T-helper 2 cell treated with Interferon-gamma antibody and Interleukin-4, amounts not matched to agents 5 μg/mL and 100 μg/mL, for 36 hours (primary cell): Measurements from ENCODE around the gene CCDC138.

Experiments used
- DNase-seq: peaks from one replicate; pipeline ENCODE4 v3.0.0; 2021; ENCODE audit warnings: low spot score
- H3K27ac Mint-ChIP-seq: one replicate; pipeline ENCODE4 v1.8.0; 2021; ENCODE audit warnings: mild to moderate bottlenecking, mixed read lengths
- H3K27me3 Mint-ChIP-seq: one replicate; pipeline ENCODE4 v1.8.0; 2021; ENCODE audit warnings: low read depth, mixed read lengths
- H3K36me3 Mint-ChIP-seq: one replicate; pipeline ENCODE4 v1.8.0; 2021; ENCODE audit warnings: low read depth, mixed read lengths
- H3K4me1 Mint-ChIP-seq: one replicate; pipeline ENCODE4 v1.8.0; 2021; ENCODE audit warnings: low read depth, mixed read lengths
- H3K4me3 Mint-ChIP-seq: one replicate; pipeline ENCODE4 v1.8.0; 2022; ENCODE audit warnings: mild to moderate bottlenecking, moderate library complexity, mixed read lengths
- H3K9me3 Mint-ChIP-seq: one replicate; pipeline ENCODE4 v1.8.0; 2021; ENCODE audit warnings: mixed read lengths

Gene CCDC138

GRCh38 chr2:108894766-108895165 lies 108.2 kb downstream of the CCDC138 start:
- Mint-ChIP-seq H3K27ac (no peak overlapping the region), H3K4me1 (peaks cover 9% of the 10 kb centered on the region), H3K4me3 (no peak overlapping the region), H3K9me3 (peaks cover 19% of the 10 kb centered on the region), H3K36me3 (peaks cover 3% of the 10 kb centered on the region), H3K27me3 (no peaks in the 10 kb centered on the region)
- DNase-seq: no peak

DNA sequence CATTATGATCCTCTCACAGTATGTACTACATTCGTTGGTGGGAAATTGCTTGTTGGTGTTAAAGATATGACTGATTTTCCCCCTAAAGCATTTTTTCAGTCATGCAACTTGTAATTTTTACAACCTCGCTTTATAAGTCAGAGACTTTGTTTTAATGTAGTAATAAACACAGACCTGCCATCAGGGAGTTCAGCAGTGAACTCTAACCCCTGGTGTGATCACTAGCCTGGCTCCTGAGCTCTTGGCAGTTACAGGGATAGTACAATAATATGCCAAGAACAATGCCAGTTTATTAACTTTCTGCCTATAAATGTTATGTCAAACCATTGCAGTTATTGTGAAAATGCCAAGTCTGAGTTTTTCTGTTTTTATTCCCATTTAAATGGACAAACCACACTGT lies 108.6 kb downstream of the CCDC138 start:
- Mint-ChIP-seq H3K27me3 (no peaks in the 10 kb centered on the region), H3K36me3 (peaks cover 3% of the 10 kb centered on the region), H3K4me1 (peaks cover 9% of the 10 kb centered on the region), H3K4me3 (no peak overlapping the region), H3K9me3 (peaks cover 18% of the 10 kb centered on the region), H3K27ac (no peak overlapping the region)
- DNase-seq: no peak

DNA sequence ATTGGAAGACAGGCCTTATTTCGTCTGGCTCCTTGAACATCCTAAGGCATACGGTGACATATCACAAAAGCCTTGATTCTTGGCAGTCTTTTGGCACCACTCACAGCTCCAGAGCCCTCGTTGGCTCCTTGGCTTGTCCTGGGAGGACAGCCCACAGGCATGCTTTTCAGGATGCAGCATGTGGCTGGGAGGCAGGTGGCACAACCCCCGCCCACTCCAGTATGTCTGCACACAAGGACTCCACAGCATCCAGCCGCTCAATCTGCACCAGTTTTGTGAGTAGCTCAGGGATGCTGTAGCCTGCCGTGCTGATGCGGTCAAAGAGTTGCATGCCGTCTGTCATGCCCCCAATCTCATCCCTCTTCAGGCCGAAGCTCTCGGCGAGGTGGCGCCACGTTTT lies 110.2 kb downstream of the CCDC138 start:
- DNase-seq: no peak
- no peaks in the 10 kb centered on the region for H3K27me3 Mint-ChIP-seq
- H3K9me3 Mint-ChIP-seq: peaks cover 6% of the 10 kb centered on the region
- H3K4me3 Mint-ChIP-seq: no peak overlapping the region
- no peak overlapping the region for H3K27ac Mint-ChIP-seq
- peaks cover 9% of the 10 kb centered on the region for H3K4me1 Mint-ChIP-seq
- H3K36me3 Mint-ChIP-seq: no peaks in the 10 kb centered on the region

GRCh38 chr2:108898315-108899082 lies 111.9 kb downstream of the CCDC138 start:
- no peak overlapping the region for H3K4me3 Mint-ChIP-seq
- no peak overlapping the region for H3K27ac Mint-ChIP-seq
- H3K36me3 Mint-ChIP-seq: no peaks in the 10 kb centered on the region
- DNase-seq: no peak
- no peaks in the 10 kb centered on the region for H3K27me3 Mint-ChIP-seq
- no peaks in the 10 kb centered on the region for H3K9me3 Mint-ChIP-seq
- peaks cover 9% of the 10 kb centered on the region for H3K4me1 Mint-ChIP-seq

DNA sequence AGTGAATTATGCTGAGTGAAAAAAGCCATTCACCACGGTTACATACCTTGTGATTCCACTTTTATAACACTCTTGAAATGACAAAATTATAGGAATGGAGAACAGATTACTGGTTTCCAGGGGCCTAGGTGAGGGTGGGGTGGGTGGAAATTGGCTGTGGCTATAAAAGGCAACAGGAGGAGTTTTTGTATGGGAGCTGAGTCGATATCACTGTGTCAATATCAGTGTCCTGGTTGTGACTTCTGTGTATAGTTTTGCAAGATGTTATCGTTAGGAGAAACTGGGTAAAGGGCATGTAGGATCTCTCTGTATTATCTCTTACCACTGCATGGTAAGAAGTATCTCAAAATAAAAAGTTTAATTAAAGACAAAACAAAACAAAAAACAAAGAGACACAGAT lies 118.1 kb downstream of the CCDC138 start:
- Mint-ChIP-seq H3K27me3 (no peaks in the 10 kb centered on the region), H3K9me3 (no peaks in the 10 kb centered on the region), H3K4me1 (no peaks in the 10 kb centered on the region), H3K4me3 (no peak overlapping the region), H3K36me3 (no peaks in the 10 kb centered on the region), H3K27ac (no peak overlapping the region)
- DNase-seq: no peak

DNA sequence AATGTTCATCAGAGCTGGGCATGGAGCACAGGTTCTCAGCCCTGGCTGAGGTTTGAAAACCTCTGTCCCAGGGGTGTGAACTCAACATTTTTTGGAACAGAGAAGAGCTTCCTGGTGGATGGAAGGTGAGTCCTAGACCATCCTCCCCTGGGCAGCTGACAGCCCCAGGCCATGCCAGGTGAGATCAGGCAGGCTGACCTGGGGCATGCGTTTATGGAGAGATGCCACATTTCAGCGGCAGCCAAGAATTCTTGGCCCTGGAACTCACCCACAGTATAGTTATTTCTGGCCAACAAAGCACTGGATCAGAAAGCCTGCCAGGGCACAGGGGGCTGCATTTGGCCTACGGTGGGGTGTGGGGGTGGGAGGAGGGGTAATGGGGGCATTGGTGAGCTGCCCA lies 118.6 kb downstream of the CCDC138 start:
- Mint-ChIP-seq H3K4me3 (no peak overlapping the region), H3K9me3 (no peaks in the 10 kb centered on the region), H3K27ac (no peak overlapping the region), H3K4me1 (no peaks in the 10 kb centered on the region), H3K27me3 (no peaks in the 10 kb centered on the region), H3K36me3 (no peaks in the 10 kb centered on the region)
- no peak for DNase-seq

DNA sequence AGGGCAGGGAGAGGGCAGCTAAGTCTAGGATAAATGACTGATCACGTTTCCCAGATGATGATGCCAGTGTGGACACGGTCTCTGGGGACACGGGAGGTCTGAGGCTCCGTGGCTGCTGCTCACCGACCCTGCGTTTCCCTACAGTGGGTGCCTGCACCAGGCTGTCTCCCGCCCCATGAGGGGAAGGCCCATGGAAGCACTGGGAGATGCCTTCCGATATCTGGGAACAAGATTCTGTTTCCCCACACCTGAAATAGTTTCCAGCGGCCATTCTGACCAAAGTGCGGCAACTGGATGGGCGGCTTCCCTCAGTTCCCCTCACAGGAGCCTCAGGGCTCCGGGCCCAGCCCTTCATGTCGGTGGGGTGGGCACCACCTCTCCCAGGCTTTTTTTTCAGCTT lies 119.3 kb downstream of the CCDC138 start:
- Mint-ChIP-seq H3K27ac (no peak overlapping the region), H3K27me3 (no peaks in the 10 kb centered on the region), H3K4me3 (no peak overlapping the region), H3K36me3 (no peaks in the 10 kb centered on the region), H3K9me3 (no peaks in the 10 kb centered on the region), H3K4me1 (no peaks in the 10 kb centered on the region)
- no peak for DNase-seq

DNA sequence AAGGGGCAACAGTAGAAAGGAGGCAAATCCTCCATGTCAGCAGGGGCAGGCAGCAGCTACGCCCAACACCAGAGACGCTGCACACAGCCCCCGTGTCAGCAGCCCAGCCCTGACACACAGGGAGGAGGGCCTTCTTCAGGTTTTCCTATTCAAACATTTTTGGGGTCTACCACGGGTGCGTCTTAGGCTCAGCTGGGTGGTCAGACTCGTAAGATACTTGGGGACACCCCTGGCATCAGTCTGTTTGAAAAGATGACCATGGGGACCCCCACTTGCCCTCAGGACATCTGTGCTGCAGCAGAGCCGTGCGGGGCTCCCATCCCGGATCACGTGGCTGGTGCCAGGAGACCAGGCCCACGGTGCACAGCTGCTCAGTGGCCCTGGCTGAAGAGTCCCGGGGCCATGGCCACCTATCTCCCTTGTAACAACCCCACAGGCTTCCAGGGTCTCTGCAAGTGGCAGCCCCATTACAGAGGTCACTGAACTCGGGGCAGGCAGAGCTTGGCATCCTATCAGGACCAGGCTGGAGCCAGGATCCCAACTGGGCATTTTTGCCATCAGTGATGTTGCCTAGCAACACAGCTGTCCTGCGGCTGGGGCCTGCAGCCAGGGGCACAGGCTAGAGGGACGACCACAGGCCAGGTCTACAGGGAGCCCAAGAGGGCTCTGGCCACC lies 120.0 kb downstream of the CCDC138 start:
- Mint-ChIP-seq H3K4me3 (no peak overlapping the region), H3K9me3 (no peaks in the 10 kb centered on the region), H3K4me1 (no peaks in the 10 kb centered on the region), H3K36me3 (no peaks in the 10 kb centered on the region), H3K27ac (no peak overlapping the region), H3K27me3 (no peaks in the 10 kb centered on the region)
- peak; percentile 1 for DNase-seq

DNA sequence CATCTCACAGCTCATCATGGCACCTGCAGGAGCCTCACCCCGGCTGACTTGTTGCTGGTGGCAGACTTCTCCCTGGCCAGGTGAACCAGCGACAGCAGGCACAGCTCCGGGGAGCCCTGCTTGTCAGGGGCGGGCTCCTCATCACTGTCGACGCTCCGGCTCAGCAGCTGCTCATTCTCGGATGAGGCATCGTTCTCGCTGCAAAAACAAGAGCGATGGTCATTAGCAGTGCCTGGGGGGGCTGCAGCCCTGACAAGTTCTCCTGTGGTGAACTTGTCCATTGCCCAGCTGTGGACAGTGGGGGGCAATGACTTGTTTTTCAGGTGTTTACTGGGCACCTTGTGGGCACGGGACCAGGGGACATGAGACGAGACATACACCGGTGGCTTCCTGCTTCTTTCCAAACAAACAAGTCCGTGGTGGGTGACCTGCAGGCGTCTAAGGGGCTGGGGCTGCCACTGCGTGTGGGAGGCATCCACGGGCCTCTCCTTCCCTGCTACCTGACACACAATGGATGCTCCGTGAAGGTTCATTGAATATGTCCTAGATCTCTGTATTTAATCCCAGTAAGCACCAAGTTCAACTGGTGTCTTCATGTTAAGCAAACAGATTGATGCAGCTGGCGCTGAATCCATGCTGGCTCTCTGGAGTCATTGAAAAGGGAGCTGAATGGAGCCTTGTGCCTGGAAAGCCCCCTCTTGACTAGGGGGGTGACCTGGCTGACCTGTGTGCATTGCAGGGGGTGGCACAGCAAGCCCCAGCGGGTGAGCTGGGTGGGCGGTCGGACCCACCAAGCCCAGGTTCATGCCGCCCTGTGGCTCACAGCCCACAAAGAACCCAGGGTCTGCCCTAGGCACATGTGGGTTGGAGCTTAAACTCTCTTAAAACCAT lies 121.5 kb downstream of the CCDC138 start:
- Mint-ChIP-seq H3K36me3 (no peaks in the 10 kb centered on the region), H3K27me3 (no peaks in the 10 kb centered on the region), H3K4me1 (no peaks in the 10 kb centered on the region), H3K9me3 (no peaks in the 10 kb centered on the region), H3K27ac (no peak overlapping the region), H3K4me3 (no peak overlapping the region)
- peak; percentile 1 for DNase-seq

DNA sequence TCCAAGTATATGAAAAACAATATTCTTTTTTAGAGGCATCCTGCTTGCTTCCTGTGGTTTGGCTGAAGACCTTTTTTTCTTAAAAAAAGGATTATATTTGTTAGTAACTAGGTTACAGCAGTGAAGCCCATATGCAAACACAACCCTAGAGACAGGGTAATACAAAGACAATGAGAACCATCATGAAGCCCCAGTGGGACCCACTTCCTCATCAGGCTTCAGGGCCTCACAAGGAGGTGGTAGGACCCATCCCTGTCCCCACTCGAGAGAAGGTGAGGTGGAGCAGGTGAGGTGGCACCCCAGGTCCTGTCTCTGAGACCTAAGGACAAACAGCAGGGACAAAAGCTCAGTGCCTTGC lies 122.1 kb downstream of the CCDC138 start:
- H3K4me3 Mint-ChIP-seq: no peak overlapping the region
- no peak overlapping the region for H3K27ac Mint-ChIP-seq
- no peaks in the 10 kb centered on the region for H3K27me3 Mint-ChIP-seq
- no peaks in the 10 kb centered on the region for H3K36me3 Mint-ChIP-seq
- no peaks in the 10 kb centered on the region for H3K9me3 Mint-ChIP-seq
- DNase-seq: no peak
- no peaks in the 10 kb centered on the region for H3K4me1 Mint-ChIP-seq

- Mint-ChIP-seq H3K27me3 (no peaks in the 10 kb centered on the region), H3K27ac (no peak overlapping the region), H3K4me1 (no peaks in the 10 kb centered on the region), H3K9me3 (no peaks in the 10 kb centered on the region), H3K4me3 (no peak overlapping the region), H3K36me3 (no peaks in the 10 kb centered on the region)
- no peak for DNase-seq
Measured at GRCh38 chr2:108909275-108909823, 122.8 kb downstream of the CCDC138 start.

DNA sequence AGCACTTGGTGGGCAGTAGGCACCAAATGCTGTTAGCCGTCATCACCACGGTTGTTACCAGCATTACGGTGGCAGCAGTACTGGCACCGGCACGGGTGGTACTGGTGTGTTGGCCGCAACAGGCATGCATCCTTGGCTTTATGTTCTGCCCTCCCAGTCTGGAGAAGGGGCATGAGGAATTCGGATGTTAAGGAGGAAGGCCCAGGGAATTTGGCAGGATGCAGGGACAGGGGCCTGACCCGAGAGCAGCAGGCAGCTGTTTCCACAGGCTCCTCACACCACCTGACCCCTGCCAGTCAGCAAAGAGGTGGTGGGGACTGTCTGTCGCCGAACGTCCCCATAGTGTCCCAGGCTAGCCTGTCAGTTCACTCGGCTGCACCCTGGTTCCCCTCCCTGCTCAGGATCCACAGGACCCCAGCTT lies 123.5 kb downstream of the CCDC138 start:
- H3K9me3 Mint-ChIP-seq: no peaks in the 10 kb centered on the region
- peaks cover 3% of the 10 kb centered on the region for H3K4me1 Mint-ChIP-seq
- no peak overlapping the region for H3K27ac Mint-ChIP-seq
- DNase-seq: no peak
- H3K36me3 Mint-ChIP-seq: no peaks in the 10 kb centered on the region
- no peaks in the 10 kb centered on the region for H3K27me3 Mint-ChIP-seq
- no peak overlapping the region for H3K4me3 Mint-ChIP-seq

DNA sequence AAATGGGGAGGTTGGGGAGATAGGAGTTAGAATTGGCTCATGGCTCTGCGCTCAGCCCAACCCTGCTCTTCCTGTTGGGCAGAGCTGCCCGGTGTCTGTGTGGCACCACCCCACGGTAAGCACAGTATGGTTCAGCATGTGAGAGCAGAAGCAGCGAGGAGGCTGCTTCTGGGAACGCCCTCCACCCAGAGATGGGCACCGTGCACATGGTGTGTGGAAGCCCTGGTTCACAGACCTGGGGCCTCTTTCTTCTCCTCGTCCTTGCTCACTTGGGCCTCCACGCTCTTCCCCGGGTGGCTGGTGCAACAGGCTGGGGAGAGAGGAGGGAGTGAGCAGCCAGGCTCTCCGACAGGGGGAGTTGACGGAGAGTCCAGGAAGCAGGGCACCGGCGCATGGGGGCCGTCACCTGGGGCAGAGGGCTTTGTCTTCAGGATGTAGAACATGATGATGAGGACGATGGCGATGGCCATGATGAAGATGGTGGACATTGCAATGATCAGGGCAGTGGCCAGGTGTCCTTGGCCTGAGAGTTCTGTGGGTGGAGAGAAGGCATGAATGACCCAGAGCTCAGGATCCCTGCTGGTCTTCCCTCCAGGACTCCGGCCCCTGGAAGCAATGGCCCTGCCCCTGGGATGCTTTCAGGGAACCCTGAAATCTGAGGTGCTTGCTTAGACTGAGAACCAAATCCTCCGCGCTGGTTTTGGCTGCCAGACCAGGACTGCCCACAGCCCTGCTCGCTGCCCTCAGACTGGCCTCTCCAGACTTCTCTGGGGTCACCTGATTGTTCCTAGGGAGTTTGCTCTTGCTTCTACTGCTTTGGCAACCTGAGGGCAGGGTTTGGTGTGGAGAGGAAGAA lies 124.2 kb downstream of the CCDC138 start:
- H3K4me3 Mint-ChIP-seq: no peak overlapping the region

More for the DNA sequence above, 124.2 kb downstream of the CCDC138 start:
- DNase-seq: no peak
- H3K27ac Mint-ChIP-seq: no peak overlapping the region
- no peaks in the 10 kb centered on the region for H3K27me3 Mint-ChIP-seq
- H3K9me3 Mint-ChIP-seq: no peaks in the 10 kb centered on the region
- H3K36me3 Mint-ChIP-seq: no peaks in the 10 kb centered on the region
- H3K4me1 Mint-ChIP-seq: peaks cover 3% of the 10 kb centered on the region
